Measurements from ENCODE around the gene SLC2A2. TPM values are rescaled to one million over a fixed set of nuclear protein-coding genes. Genes with fewer than 3 reads are reported as not detected.

The SLC2A2 gene
- total and polyA plus RNA-seq, 2 donors from 2014 or later, result 12.6 to 31.0 TPM

DNA sequence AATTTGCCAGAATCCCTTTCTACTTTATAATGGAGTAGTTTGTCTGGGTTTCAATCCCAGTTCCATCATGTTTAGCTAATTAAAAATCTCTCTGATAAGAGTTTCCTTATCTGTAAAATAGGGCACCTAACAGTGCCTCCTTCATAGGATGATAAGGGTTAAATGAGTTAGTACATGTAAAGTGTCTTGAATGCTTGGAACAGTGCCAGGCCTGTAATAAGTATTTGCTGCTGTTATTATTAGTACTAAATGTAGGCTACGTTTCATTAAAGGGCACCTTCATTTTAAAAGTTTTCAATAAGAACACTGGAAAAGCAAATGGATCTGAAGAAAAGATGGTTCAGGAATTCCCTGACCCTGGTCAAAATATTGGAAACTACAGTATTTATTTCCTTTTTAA, 11.8 kb upstream of the SLC2A2 start:
- Histone ChIP-seq H3K9ac (ENCODE audit: low read length in 3 of 3) (no peak overlapping the region), H3K27me3 (ENCODE audit: control insufficient read depth, insufficient read depth, low read length) (no peaks in the 10 kb centered on the region), H3K36me3 (ENCODE audit: control insufficient read depth in 2 of 3, insufficient read depth in 3 of 3, low read length in 3 of 3) (no peaks in the 10 kb centered on the region), H3K4me1 (ENCODE audit: control insufficient read depth in 2 of 3, insufficient read depth in 2 of 3, low read depth in 1 of 3, low read length in 3 of 3) (no peaks in the 10 kb centered on the region), H3K4me3 (ENCODE audit: low read length in 3 of 3) (no peak overlapping the region), H3K27ac (ENCODE audit: low read depth in 2 of 2, low read length in 2 of 2) (no peak overlapping the region), H3K9me3 (ENCODE audit: control insufficient read depth in 2 of 3, insufficient read depth in 1 of 3, low read length in 3 of 3) (no peaks in the 10 kb centered on the region)
- peak in 1 of 5 donors; percentile 16 for DNase-seq
- FAIRE-seq, result no peak
- TF ChIP-seq, protein P1, sequence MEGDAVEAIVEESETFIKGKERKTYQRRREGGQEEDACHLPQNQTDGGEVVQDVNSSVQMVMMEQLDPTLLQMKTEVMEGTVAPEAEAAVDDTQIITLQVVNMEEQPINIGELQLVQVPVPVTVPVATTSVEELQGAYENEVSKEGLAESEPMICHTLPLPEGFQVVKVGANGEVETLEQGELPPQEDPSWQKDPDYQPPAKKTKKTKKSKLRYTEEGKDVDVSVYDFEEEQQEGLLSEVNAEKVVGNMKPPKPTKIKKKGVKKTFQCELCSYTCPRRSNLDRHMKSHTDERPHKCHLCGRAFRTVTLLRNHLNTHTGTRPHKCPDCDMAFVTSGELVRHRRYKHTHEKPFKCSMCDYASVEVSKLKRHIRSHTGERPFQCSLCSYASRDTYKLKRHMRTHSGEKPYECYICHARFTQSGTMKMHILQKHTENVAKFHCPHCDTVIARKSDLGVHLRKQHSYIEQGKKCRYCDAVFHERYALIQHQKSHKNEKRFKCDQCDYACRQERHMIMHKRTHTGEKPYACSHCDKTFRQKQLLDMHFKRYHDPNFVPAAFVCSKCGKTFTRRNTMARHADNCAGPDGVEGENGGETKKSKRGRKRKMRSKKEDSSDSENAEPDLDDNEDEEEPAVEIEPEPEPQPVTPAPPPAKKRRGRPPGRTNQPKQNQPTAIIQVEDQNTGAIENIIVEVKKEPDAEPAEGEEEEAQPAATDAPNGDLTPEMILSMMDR (IDR thresholded peaks at IDR 0.05; ENCODE audit: borderline replicate concordance, extremely low read depth, insufficient read depth), result no peak
- intact Hi-C loops (cut with DNase I), result no loop called here

DNA sequence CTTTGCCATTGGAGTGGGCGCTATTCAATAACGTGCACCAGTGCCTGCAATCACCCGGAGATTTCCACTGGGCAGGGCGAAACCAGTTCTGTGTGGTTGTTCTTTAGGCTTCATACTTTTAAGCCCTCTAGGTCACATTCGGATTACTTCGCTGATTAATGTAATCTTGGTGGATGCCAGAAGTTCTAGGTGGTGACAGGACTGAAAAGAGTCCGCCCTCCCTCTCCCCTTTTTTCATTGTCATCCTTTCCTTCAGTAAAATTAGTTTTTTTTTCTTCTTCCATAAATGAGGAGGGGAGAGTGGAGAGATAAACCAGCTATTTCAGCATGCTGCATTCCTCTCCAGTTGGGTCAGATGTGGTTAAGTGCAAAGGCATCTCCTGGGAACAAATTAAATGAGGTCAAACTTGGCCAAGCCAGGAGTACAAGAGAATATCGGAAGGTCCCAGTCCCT, 2.3 kb upstream of the SLC2A2 start:
- H3K27me3 ChIP-seq (ENCODE audit: control insufficient read depth, insufficient read depth, low read length), result no peaks in the 10 kb centered on the region
- FAIRE-seq, result no peak
- H3K4me3 ChIP-seq (ENCODE audit: low read length in 3 of 3), result peak overlapping the region; percentile 23 to 66 (median 59)
- peak in 2 of 5 donors; percentile 13 to 35 for DNase-seq
- no peaks in the 10 kb centered on the region for H3K9me3 ChIP-seq (ENCODE audit: control insufficient read depth in 2 of 3, insufficient read depth in 1 of 3, low read length in 3 of 3)
- no peaks in the 10 kb centered on the region for H3K36me3 ChIP-seq (ENCODE audit: control insufficient read depth in 2 of 3, insufficient read depth in 3 of 3, low read length in 3 of 3)
- peaks cover 0 to 11% (median 7%) of the 10 kb centered on the region in 3 donors for H3K4me1 ChIP-seq (ENCODE audit: control insufficient read depth in 2 of 3, insufficient read depth in 2 of 3, low read depth in 1 of 3, low read length in 3 of 3)
- intact Hi-C loops (cut with DNase I), result no loop called here
- TF ChIP-seq, protein P1 (IDR thresholded peaks at IDR 0.05; ENCODE audit: borderline replicate concordance, extremely low read depth, insufficient read depth), result no peak
- peak overlapping the region; percentile 49 to 81 for H3K27ac ChIP-seq (ENCODE audit: low read depth in 2 of 2, low read length in 2 of 2)
- peak overlapping the region in 1 of 3 donors; percentile 41 for H3K9ac ChIP-seq (ENCODE audit: low read length in 3 of 3)

DNA sequence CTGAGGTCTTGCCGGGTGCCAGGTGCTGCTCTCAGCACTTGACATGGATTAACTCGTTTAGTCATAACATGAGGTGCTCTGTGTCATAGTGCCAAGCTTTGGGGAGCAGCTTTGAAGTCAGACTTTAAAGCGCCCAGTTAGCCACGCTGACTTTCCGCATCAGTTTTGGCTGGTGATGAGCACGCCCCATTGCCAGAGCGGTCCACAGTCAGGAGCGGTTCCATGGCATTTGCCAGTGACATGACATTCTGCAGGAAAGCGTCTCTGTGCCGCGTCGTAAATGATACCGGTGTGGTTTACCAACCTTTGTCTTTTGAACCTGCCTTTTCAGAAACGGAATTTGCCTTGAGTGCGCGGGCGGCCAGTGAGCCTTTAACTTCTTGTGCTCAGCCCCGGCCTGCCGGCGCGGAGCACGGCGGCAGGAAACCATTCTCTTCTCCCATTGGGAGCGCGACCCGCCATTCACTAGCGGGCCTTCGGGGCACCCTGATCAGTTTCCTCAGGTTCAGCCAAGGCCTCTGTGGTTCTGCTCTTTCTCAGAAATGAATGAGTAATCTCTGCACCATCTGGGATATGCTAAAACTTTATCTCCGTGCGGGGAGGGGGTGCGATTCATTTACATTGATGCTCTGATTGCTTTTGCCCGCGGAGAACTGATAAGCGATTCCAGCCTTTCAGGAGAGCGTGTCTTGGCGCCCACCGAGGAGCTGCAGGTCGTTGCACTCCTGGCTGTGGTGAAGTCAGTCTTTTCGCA, 1.7 kb upstream of the SLC2A2 start:
- Histone ChIP-seq H3K9me3 (ENCODE audit: control insufficient read depth in 2 of 3, insufficient read depth in 1 of 3, low read length in 3 of 3) (no peaks in the 10 kb centered on the region), H3K4me1 (ENCODE audit: control insufficient read depth in 2 of 3, insufficient read depth in 2 of 3, low read depth in 1 of 3, low read length in 3 of 3) (peaks cover 0 to 11% (median 7%) of the 10 kb centered on the region in 3 donors), H3K4me3 (ENCODE audit: low read length in 3 of 3) (peak overlapping the region; percentile 23 to 66 (median 59)), H3K36me3 (ENCODE audit: control insufficient read depth in 2 of 3, insufficient read depth in 3 of 3, low read length in 3 of 3) (no peaks in the 10 kb centered on the region), H3K27ac (ENCODE audit: low read depth in 2 of 2, low read length in 2 of 2) (peak overlapping the region; percentile 58 to 81), H3K27me3 (ENCODE audit: control insufficient read depth, insufficient read depth, low read length) (no peaks in the 10 kb centered on the region), H3K9ac (ENCODE audit: low read length in 3 of 3) (peak overlapping the region in 2 of 3 donors; percentile 26 to 41)
- TF ChIP-seq, protein P1 (IDR thresholded peaks at IDR 0.05; ENCODE audit: borderline replicate concordance, extremely low read depth, insufficient read depth), result no peak
- intact Hi-C loops (cut with DNase I), result no loop called here
- FAIRE-seq (no peak), DNase-seq (peak; percentile 67 to 87 (median 79))
